Lung (tissue), 12 donors: ENCODE data around the gene LZTS2. TPM values are rescaled to one million over a fixed set of nuclear protein-coding genes. Genes with fewer than 3 reads are reported as not detected.

ENCODE experiments used
- ATAC-seq: fragments of 200-7000 bp; cut with Tn5 transposase; one replicate; pipeline ENCODE4 v1.9.1; 2020; ENCODE audit warnings: moderate number of reproducible peaks; ENCODE audit not compliant: insufficient read depth, low FRiP score
- DNase-seq, 3 donors: peaks; one replicate each; pipeline ENCODE4 v3.0.0-alpha.2; 2013 to 2017
- H3K27ac ChIP-seq, 2 donors: one replicate each; pipeline ENCODE4 v1.5.1; 2013; ENCODE audit warnings: mild to moderate bottlenecking in 2 of 2, moderate library complexity in 2 of 2, control low read depth in 1 of 2, inconsistent platforms in 1 of 2, low read depth in 1 of 2, low read length in 1 of 2
- H3K27me3 ChIP-seq, 3 donors: one replicate each; pipeline ENCODE4 v1.5.1; 2013; ENCODE audit warnings: low read length in 2 of 3; ENCODE audit not compliant: control insufficient read depth in 3 of 3, insufficient read depth in 3 of 3
- H3K36me3 ChIP-seq, 4 donors: one replicate each; pipeline ENCODE4 v1.5.1; 2013; ENCODE audit warnings: low read length in 4 of 4, mild to moderate bottlenecking in 1 of 4, moderate library complexity in 1 of 4; ENCODE audit not compliant: control insufficient read depth in 4 of 4, insufficient read depth in 4 of 4
- H3K4me1 ChIP-seq, 5 donors: one replicate each; pipeline ENCODE4 v1.5.1; 2013; ENCODE audit warnings: low read length in 5 of 5, mild to moderate bottlenecking in 2 of 5, moderate library complexity in 1 of 5; ENCODE audit not compliant: control insufficient read depth in 5 of 5, insufficient read depth in 5 of 5
- H3K4me3 ChIP-seq: one replicate; pipeline ENCODE4 v1.5.1; 2013; ENCODE audit warnings: mild to moderate bottlenecking, control low read depth, moderate library complexity
- H3K9ac ChIP-seq, 2 donors: one replicate each; pipeline ENCODE4 v1.5.1; 2013; ENCODE audit warnings: low read length in 2 of 2, control low read depth in 1 of 2; ENCODE audit not compliant: insufficient read depth in 1 of 2
- H3K9me3 ChIP-seq, 4 donors: one replicate each; pipeline ENCODE4 v1.5.1; 2013; ENCODE audit warnings: low read length in 3 of 4, mild to moderate bottlenecking in 1 of 4, moderate library complexity in 1 of 4; ENCODE audit not compliant: control insufficient read depth in 4 of 4, insufficient read depth in 3 of 4
- WGBS, 2 donors: extraction: QIAGEN DNeasy Blood & Tissue Kit; methylation state at CpG; one replicate each; pipeline ENCODE4 v1.1.7; 2013; 5-methylcytosine and 5-hydroxymethylcytosine counted together
- polyA plus RNA-seq, 2 donors: library from polyadenylated mRNA; stranded (reverse); fragments of 200-250 nt; gene quantifications; one replicate each; pipeline ENCODE4 v1.2.1, GENCODE V29; 2013
- total RNA-seq, 2 donors: library from RNA; depleted of rRNA in 1 of 2; stranded (reverse); fragments of >200 nt in 1 of 2; gene quantifications; one replicate each; pipeline ENCODE4 v1.2.1, GENCODE V29; 2014 to 2021
- TF ChIP-seq, protein P1 (sequence below): IDR thresholded peaks from 2 replicates; pipeline ENCODE4 v1.5.1; 2012; ENCODE audit warnings: mild to moderate bottlenecking; ENCODE audit errors: control extremely low read depth, extremely low read depth
- donor health status: control.
- donor health status: control.
- donor health status: Bipolar disorder and iron deficiency.
- donor health status: healthy.
- donor health status: DM: yes; HTN: yes; CAD: no.

The LZTS2 gene
- total and polyA plus RNA-seq, 4 donors = 44.5 to 76.8 (median 55.6) TPM

DNA sequence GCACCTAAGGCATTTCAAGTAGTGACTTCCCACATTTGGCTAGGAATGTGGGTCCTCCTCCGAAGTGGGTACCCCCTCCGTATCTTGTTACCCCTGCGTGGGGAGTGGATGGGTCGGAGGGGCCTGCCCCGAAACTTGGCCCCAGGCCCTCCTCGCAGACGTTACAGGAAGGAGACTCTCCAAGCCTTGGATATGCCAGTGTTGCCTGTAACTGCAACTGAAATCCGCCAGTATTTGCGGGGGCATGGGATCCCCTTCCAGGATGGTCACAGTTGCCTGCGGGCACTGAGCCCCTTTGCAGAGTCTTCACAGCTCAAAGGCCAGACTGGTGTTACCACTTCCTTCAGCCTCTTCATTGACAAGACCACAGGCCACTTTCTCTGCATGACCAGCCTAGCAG, 11.4 kb upstream of the LZTS2 start:
- TF ChIP-seq, protein P1, sequence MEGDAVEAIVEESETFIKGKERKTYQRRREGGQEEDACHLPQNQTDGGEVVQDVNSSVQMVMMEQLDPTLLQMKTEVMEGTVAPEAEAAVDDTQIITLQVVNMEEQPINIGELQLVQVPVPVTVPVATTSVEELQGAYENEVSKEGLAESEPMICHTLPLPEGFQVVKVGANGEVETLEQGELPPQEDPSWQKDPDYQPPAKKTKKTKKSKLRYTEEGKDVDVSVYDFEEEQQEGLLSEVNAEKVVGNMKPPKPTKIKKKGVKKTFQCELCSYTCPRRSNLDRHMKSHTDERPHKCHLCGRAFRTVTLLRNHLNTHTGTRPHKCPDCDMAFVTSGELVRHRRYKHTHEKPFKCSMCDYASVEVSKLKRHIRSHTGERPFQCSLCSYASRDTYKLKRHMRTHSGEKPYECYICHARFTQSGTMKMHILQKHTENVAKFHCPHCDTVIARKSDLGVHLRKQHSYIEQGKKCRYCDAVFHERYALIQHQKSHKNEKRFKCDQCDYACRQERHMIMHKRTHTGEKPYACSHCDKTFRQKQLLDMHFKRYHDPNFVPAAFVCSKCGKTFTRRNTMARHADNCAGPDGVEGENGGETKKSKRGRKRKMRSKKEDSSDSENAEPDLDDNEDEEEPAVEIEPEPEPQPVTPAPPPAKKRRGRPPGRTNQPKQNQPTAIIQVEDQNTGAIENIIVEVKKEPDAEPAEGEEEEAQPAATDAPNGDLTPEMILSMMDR = no peak
- H3K27me3 ChIP-seq = no peaks in the 10 kb centered on the region
- ATAC-seq = no peak
- H3K4me1 ChIP-seq = peaks cover 7 to 21% (median 10%) of the 10 kb centered on the region in 5 donors
- H3K27ac ChIP-seq = no peak overlapping the region
- WGBS, 2 donors = 62 to 63% methylated on average over 10 of the region's 10 CpGs
- no peaks in the 10 kb centered on the region for H3K9me3 ChIP-seq
- DNase-seq = no peak
- no peak overlapping the region for H3K9ac ChIP-seq
- H3K36me3 ChIP-seq = peaks cover 6 to 31% (median 19%) of the 10 kb centered on the region in 4 donors
- H3K4me3 ChIP-seq = peak overlapping the region; percentile 82

DNA sequence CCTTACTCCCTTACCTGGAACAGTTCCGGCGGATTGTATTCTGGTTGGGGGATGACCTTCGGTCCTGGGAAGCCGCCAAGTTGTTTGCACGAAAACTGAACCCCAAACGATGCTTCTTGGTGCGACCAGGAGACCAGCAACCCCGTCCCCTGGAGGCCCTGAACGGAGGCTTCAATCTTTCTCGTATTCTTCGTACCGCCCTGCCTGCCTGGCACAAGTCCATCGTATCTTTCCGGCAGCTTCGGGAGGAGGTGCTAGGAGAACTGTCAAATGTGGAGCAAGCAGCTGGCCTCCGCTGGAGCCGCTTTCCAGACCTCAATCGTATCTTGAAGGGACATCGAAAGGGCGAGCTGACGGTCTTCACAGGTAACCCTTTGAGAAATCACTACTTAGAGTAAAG, 10.5 kb upstream of the LZTS2 start:
- DNase-seq (no peak), ATAC-seq (no peak)
- H3K27me3 ChIP-seq = no peaks in the 10 kb centered on the region
- no peaks in the 10 kb centered on the region for H3K9me3 ChIP-seq
- H3K27ac ChIP-seq = no peak overlapping the region
- TF ChIP-seq, protein P1 = no peak
- H3K36me3 ChIP-seq = peaks cover 6 to 33% (median 22%) of the 10 kb centered on the region in 4 donors
- H3K4me3 ChIP-seq = no peak overlapping the region
- H3K4me1 ChIP-seq = peaks cover 7 to 21% (median 10%) of the 10 kb centered on the region in 5 donors
- WGBS, 2 donors = 91% methylated on average over 21 of the region's 21 CpGs
- H3K9ac ChIP-seq = no peak overlapping the region

DNA sequence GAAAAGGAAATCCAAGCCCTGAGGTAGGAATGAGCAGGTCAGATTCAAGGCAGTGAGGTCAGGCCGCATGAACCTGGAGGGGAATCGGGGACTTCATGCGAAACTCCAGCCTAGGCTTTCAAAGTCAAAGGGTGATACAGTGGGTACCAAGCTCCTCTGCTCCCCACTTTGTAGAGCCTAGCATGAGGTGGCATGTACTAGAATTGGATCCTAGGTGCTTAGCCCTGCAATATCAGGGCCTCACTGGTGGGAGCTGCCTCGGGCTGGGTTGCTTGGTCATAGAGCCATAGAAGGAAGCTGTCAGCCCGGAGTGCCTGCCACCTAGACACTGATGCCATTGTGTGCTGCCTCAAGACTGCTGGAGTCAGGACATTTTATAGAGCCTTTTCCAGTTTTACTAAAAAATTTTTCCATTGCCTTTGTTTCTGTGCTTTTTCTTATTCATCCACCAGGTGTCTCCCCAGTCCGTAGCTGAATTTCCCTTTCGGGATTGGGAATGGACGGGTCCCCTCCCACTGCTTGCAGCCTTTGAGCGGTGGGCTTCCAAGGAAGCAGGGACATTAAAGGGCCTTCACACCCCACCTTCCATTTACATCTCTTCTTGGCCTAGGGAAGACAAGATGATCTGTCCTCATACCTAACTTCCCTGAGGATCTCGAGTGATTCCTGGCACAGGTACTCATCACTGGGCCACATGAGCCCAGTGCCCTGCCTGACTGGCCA, 5.5 kb upstream of the LZTS2 start:
- no peaks in the 10 kb centered on the region for H3K27me3 ChIP-seq
- H3K27ac ChIP-seq = no peak overlapping the region
- H3K4me3 ChIP-seq = no peak overlapping the region
- no peak overlapping the region for H3K9ac ChIP-seq
- TF ChIP-seq, protein P1 = peak; percentile 56
- peaks cover 0 to 39% (median 13%) of the 10 kb centered on the region in 5 donors for H3K4me1 ChIP-seq
- ATAC-seq (no peak), DNase-seq (peak; percentile 60 to 79 (median 75))
- WGBS, 2 donors = 63 to 72% methylated on average over 10 of the region's 10 CpGs
- H3K36me3 ChIP-seq = peaks cover 6 to 32% (median 13%) of the 10 kb centered on the region in 4 donors
- no peaks in the 10 kb centered on the region for H3K9me3 ChIP-seq
